ENCODE results near the gene TIGD3. TPM values are rescaled to one million over a fixed set of nuclear protein-coding genes. Genes with fewer than 3 reads are reported as not detected.

TIGD3 gene
- total and polyA plus RNA-seq, 2 of the 8 experiments (the other 6 are each of a cell fraction or from before 2014, with no cell fraction given) = 1.1 to 1.3 TPM

DNA sequence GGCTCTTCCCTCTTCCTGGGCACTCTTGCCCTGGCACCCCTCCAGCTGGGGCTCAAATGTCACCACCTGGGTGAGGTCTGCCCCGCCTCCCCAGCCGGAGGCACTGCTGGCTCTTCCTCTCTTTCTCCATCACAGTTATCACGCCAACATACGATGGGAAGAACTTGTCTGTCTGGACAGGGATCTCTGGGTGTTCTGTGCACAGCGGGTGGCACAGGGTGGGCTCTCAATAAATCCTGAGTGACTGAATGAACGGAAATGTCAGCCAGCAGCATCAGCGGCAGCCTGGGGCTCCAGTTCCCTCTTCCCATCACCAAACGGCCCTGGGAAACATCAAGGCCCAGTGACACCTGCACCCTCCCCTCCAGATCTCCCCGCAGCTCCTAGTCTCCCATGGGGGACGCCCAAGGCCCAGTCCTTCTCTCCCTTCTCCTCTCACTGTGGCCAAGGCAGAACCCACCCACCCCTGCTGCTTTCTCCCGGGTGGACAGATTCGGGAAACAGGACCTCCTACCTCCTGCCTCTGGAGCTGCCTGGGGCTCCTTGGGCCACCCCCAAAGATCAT is 28.3 kb downstream of the TIGD3 start:
- FAIRE-seq (no peak), DNase-seq (ENCODE audit: low read depth in 1 of 2, low spot score in 2 of 2) (no peak)
- peak overlapping the region; percentile 90 for H2BK12ac ChIP-seq (ENCODE audit: low read depth, low read length)
- 0 out of 2 replicates have a peak overlapping the region, but pooled peaks have one; percentile 74 for H2AFZ ChIP-seq (ENCODE audit: low read length)
- no peaks in the 10 kb centered on the region for H3K79me1 ChIP-seq (ENCODE audit: low read depth, low read length)
- H3K4me2 ChIP-seq (ENCODE audit: insufficient read depth in 1 of 2, low read depth in 2 of 2, low read length in 2 of 2) = peak overlapping the region; percentile 0 to 36; a peak in 1 of 4 replicates
- peak overlapping the region; percentile 61; the same call in 1 of the 2 replicates for H2BK20ac ChIP-seq (ENCODE audit: low read length)
- H2BK15ac ChIP-seq (ENCODE audit: low read length) = no peak overlapping the region
- no peak overlapping the region for H3K14ac ChIP-seq (ENCODE audit: insufficient read length)
- no peaks in the 10 kb centered on the region for H3K36me3 ChIP-seq (ENCODE audit: control insufficient read depth in 2 of 4, insufficient read depth in 4 of 4, low read length in 3 of 4)
- H3K4me1 ChIP-seq (replicated peaks in 1 of 4; ENCODE audit: control insufficient read depth in 3 of 4, insufficient read depth in 4 of 4, low read length in 3 of 4) = peaks cover 0 to 12% (median 11%) of the 10 kb centered on the region in 4 experiments; a peak in 5 of 7 replicates
- H3K56ac ChIP-seq (replicated peaks; ENCODE audit: insufficient read length, low read depth, low read length) = no peak overlapping the region
- no peaks in the 10 kb centered on the region for H4K20me1 ChIP-seq (replicated peaks in 1 of 2; ENCODE audit: control insufficient read depth in 1 of 2, insufficient read depth in 2 of 2, low read length in 2 of 2)
- H3K9me3 ChIP-seq (ENCODE audit: insufficient read depth in 2 of 2, low read depth in 1 of 2, low read length in 1 of 2) = no peaks in the 10 kb centered on the region
- H2BK120ac ChIP-seq (replicated peaks; ENCODE audit: low read depth, low read length) = no peak overlapping the region
- no peak overlapping the region for H3K9ac ChIP-seq (replicated peaks in 1 of 4; ENCODE audit: extremely low read depth in 1 of 4, low read depth in 3 of 4, low read length in 3 of 4)
- peaks cover 5% of the 10 kb centered on the region; the same call in 1 of the 2 replicates for H3K23me2 ChIP-seq (ENCODE audit: low read depth, low read length)
- no peak overlapping the region for H4K8ac ChIP-seq (ENCODE audit: extremely low read depth, insufficient read depth, low read length)
- H3K23ac ChIP-seq (ENCODE audit: insufficient read length) = no peak overlapping the region
- H3K18ac ChIP-seq (ENCODE audit: extremely low read depth, low read length) = peak overlapping the region; percentile 36
- H4K5ac ChIP-seq (ENCODE audit: insufficient read length, low read depth, low read length) = no peak overlapping the region
- ChIA-PET POLR2A (ENCODE audit: partially characterized antibody) (interaction anchor here (1.1 to 17.0 kb wide), 4 partner anchors 34 to 120 kb away, joined by 3 to 202 read pairs (median 8); partner anchors contain the start of genes MALAT1 and NEAT1), CTCF (ENCODE audit: partially characterized antibody) (interaction anchor here (0.9 to 2.0 kb wide), 6 partner anchors 18 to 86 kb away, joined by 3 to 5 read pairs (median 4); no protein-coding TSS in a partner anchor)
- peak overlapping the region; percentile 83 for H2BK5ac ChIP-seq (ENCODE audit: low read depth, low read length)
- no peak overlapping the region for H3K27ac ChIP-seq (ENCODE audit: low read depth, low read length)
- H3K4me3 ChIP-seq (ENCODE audit: extremely low read depth in 1 of 4, insufficient read depth in 2 of 4, low read depth in 3 of 4, low read length in 4 of 4) = no peak overlapping the region; a peak in 1 of 8 replicates
- no peak overlapping the region for H3K4ac ChIP-seq (replicated peaks; ENCODE audit: insufficient read length, low read depth, low read length)
- 0 out of 7 replicates have a peak, but pooled peaks cover 0 to 2% (median 0%) of the 10 kb centered on the region in 4 experiments for H3K27me3 ChIP-seq (replicated peaks in 1 of 4; ENCODE audit: control insufficient read depth in 3 of 4, extremely low read depth in 1 of 4, insufficient read depth in 3 of 4, low read length in 3 of 4)
- 85% methylated on average over 9 of the region's 12 CpGs; no CpG with 5 or more reads in 1 of the 2 experiments for WGBS, 2 experiments (ENCODE audit: extremely low coverage in 1 of 2, insufficient coverage in 1 of 2, insufficient read length in 1 of 2, insufficient replicate concordance in 2 of 2, low coverage in 1 of 2, low lambda C conversion rate in 2 of 2, missing lambda C conversion rate in 1 of 2)
- no peak overlapping the region; the same call in 1 of the 2 replicates for H2AK5ac ChIP-seq (ENCODE audit: low read depth, low read length)
- peak overlapping the region; percentile 9 for H4K91ac ChIP-seq (replicated peaks; ENCODE audit: insufficient read length, low read length)
- no peaks in the 10 kb centered on the region for H3K79me2 ChIP-seq (ENCODE audit: control insufficient read depth in 1 of 2, insufficient read depth in 2 of 2, low read length in 2 of 2)
- TF ChIP-seq CTCF (IDR thresholded peaks at IDR 0.05; ENCODE audit: control extremely low read depth in 1 of 3, insufficient read depth in 1 of 3, low read depth in 1 of 3, low read length in 3 of 3) = no peak
- TF ChIP-seq CTBP2 (IDR thresholded peaks at IDR 0.05; ENCODE audit: borderline replicate concordance, insufficient read depth, insufficient read length, low read length) = no peak
- TF ChIP-seq HDAC6 (IDR thresholded peaks at IDR 0.05; ENCODE audit: low read depth, low read length) = no peak
- no peak for TF ChIP-seq TCF12 (IDR thresholded peaks at IDR 0.05; ENCODE audit: low read depth, low read length)
- TF ChIP-seq POU5F1 (IDR thresholded peaks at IDR 0.05; ENCODE audit: low read depth, low read length) = no peak
- no peak for TF ChIP-seq GTF2F1 (IDR thresholded peaks at IDR 0.05; ENCODE audit: borderline replicate concordance, low read depth, low read length)
- no peak for TF ChIP-seq MAFK (IDR thresholded peaks at IDR 0.05; ENCODE audit: low read depth, low read length)
- TF ChIP-seq MAX (IDR thresholded peaks at IDR 0.05) = no peak
- TF ChIP-seq CBX8 (IDR thresholded peaks at IDR 0.05; ENCODE audit: borderline replicate concordance, low read depth, low read length) = no peak

Measured in H1 (cell line).